AG04450 (cell line): ENCODE results near the gene STXBP6. TPM values are rescaled to one million over a fixed set of nuclear protein-coding genes. Genes with fewer than 3 reads are reported as not detected.

Experiments used
- CTCF ChIA-PET: fragments of 300-600, 350-600 bp; formaldehyde crosslinking; extraction: SDS; loops from one replicate; lab custom pipeline; 2022; ENCODE audit warnings: antibody characterized with exemption, inconsistent platforms; lab: Charles Lee
- POLR2A ChIA-PET: fragments of 350-600 bp; formaldehyde crosslinking; extraction: SDS; loops from one replicate; lab custom pipeline; 2021; ENCODE audit warnings: antibody characterized with exemption, inconsistent platforms; lab: Yijun Ruan, JAX
- DNase-seq: peaks from one replicate; pipeline ENCODE4 v3.0.0-alpha.2; 2011; ENCODE audit warnings: low read depth, low spot score
- H3K27ac ChIP-seq: one replicate; pipeline ENCODE4 v1.5.1; 2012; ENCODE audit warnings: low read depth, low read length, control low read depth
- H3K27me3 ChIP-seq: one replicate; pipeline ENCODE4 v1.6.0; 2012; ENCODE audit warnings: low read length; ENCODE audit not compliant: control insufficient read depth, insufficient read depth
- H3K4me3 ChIP-seq: 2 replicates; pipeline ENCODE4 v1.5.1; 2011; ENCODE audit warnings: mild to moderate bottlenecking, low read depth, low read length, control low read depth
- H3K9me3 ChIP-seq: 2 replicates; pipeline ENCODE4 v1.5.1; 2012; ENCODE audit warnings: low read length; ENCODE audit not compliant: control insufficient read depth, insufficient read depth
- polyA plus RNA-seq: library from polyadenylated mRNA; depleted of rRNA; stranded (reverse); fragments of >200 nt; gene quantifications from 2 replicates; pipeline ENCODE4 v1.2.3, GENCODE V29; 2011
- TF ChIP-seq, protein P1 (sequence below): IDR thresholded peaks from 2 replicates; pipeline ENCODE4 v1.5.1; 2011; ENCODE audit warnings: low read depth, low read length, control low read depth, inconsistent platforms

STXBP6 gene
- polyA plus RNA-seq, 1 experiment, result 0.16 TPM

DNA sequence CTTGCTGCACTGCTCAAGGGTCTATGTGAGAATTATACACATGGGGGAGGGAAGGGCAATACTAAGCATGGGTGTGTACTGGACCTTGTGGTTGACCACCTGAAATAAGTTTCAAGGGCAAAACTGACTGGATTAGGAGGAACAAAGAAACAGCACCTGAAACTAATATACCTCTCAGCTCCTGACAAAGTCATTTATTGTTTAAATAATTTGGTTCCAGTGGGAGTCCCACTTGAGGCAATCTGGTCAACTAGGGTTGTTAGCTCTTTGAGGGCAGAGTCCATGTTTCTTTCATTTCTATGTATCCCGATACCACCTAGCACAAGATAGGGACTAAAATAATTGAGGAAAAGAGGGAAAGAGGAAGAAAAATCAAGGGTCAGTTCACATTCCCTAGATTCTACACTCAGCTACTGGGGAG is 45.5 kb downstream of the STXBP6 start:
- no peaks in the 10 kb centered on the region for H3K9me3 ChIP-seq
- no peak overlapping the region for H3K27ac ChIP-seq
- TF ChIP-seq, protein P1, sequence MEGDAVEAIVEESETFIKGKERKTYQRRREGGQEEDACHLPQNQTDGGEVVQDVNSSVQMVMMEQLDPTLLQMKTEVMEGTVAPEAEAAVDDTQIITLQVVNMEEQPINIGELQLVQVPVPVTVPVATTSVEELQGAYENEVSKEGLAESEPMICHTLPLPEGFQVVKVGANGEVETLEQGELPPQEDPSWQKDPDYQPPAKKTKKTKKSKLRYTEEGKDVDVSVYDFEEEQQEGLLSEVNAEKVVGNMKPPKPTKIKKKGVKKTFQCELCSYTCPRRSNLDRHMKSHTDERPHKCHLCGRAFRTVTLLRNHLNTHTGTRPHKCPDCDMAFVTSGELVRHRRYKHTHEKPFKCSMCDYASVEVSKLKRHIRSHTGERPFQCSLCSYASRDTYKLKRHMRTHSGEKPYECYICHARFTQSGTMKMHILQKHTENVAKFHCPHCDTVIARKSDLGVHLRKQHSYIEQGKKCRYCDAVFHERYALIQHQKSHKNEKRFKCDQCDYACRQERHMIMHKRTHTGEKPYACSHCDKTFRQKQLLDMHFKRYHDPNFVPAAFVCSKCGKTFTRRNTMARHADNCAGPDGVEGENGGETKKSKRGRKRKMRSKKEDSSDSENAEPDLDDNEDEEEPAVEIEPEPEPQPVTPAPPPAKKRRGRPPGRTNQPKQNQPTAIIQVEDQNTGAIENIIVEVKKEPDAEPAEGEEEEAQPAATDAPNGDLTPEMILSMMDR, result no peak
- no peak for DNase-seq
- no peak overlapping the region for H3K4me3 ChIP-seq
- H3K27me3 ChIP-seq, result no peaks in the 10 kb centered on the region
- ChIA-PET CTCF (no interaction called here), POLR2A (no interaction called here)

DNA sequence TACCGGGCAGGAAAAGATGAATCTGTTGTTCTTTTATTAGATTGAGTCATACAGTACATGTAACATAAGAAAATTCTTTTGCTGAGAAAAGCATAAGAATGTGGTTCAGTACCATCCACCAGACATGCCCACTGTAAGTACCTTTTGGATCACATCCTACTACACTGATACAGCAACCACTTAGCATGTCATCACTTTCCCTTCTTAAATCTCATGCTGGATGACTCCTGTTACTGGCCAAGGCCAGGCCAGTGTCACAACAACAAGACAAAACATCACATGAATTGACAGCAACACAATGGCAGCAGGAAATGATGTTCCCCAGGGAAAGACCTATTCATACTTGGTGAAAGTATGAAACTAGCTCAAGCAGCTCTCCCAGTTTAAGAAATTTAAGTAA is 46.4 kb downstream of the STXBP6 start:
- Histone ChIP-seq H3K27ac (no peak overlapping the region), H3K9me3 (no peaks in the 10 kb centered on the region), H3K4me3 (no peak overlapping the region), H3K27me3 (no peaks in the 10 kb centered on the region)
- ChIA-PET POLR2A (no interaction called here), CTCF (no interaction called here)
- DNase-seq, result no peak
- TF ChIP-seq, protein P1, result no peak

DNA sequence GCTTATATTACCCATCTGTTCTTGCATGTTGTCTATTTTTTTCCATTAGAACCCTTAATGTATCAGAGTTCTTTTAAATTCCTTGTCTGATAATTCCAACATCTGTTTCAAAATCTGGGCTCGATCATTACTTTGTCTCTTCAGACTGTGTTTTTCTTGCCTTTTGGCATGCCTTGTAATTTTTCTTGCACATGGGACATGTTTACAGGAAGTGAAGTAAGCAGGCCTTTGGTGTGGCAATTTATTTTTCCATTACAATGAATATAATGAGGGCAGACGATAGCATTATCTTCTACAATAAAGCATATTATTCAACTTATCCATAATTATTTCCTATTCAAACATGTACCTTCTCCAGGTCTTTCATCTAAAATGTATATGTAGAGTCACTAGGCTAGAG is 48.3 kb downstream of the STXBP6 start:
- TF ChIP-seq, protein P1, result no peak
- ChIA-PET CTCF (no interaction called here), POLR2A (no interaction called here)
- no peak overlapping the region for H3K27ac ChIP-seq
- no peaks in the 10 kb centered on the region for H3K27me3 ChIP-seq
- no peak for DNase-seq
- no peak overlapping the region for H3K4me3 ChIP-seq
- H3K9me3 ChIP-seq, result no peaks in the 10 kb centered on the region

DNA sequence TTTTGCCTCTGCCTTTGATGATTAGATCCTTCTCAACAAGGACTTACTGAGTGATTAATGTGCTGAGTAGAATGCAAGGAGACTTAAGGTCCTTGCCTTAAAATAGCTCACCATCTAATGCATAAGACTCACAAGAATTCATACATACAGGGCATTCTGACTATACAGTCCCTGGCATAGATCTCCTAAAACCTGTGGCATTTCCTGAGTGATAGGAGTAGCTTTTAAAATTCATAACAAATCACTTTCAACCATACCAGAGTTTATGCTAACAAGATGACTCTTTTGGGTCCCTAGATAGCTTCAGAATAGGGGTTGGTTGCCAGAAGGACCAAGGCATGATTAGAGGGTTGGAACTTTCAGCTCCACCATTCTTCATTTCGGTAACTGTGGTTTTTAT is 48.8 kb downstream of the STXBP6 start:
- Histone ChIP-seq H3K4me3 (no peak overlapping the region), H3K9me3 (no peaks in the 10 kb centered on the region), H3K27me3 (no peaks in the 10 kb centered on the region), H3K27ac (no peak overlapping the region)
- ChIA-PET CTCF (no interaction called here), POLR2A (no interaction called here)
- TF ChIP-seq, protein P1, result no peak
- no peak for DNase-seq

DNA sequence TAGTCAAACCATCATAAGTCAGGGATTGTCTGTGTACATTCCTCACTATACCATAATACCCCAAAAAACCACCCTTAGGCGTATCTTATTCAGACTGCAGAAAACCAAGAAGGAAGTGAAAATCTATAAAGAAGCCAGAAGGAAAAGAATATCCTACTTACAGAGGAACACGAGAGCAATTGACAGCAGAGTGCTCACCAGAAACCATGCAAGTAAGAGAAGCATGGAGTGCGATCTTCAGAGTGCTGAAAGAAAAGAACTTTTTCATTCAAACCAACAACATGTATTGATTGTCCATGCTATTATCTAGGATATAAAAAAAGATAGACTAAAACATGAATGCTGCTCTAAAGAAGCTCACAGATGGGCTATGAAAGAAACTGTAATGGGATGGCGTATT is 50.8 kb downstream of the STXBP6 start:
- TF ChIP-seq, protein P1, result no peak
- Histone ChIP-seq H3K27ac (no peak overlapping the region), H3K27me3 (no peaks in the 10 kb centered on the region), H3K4me3 (no peak overlapping the region), H3K9me3 (no peaks in the 10 kb centered on the region)
- no peak for DNase-seq
- ChIA-PET POLR2A (no interaction called here), CTCF (interaction anchor here (1.4 kb wide), 1 partner anchor 13 kb away, joined by 3 read pairs; no protein-coding TSS in a partner anchor)
